ENCODE measurements around the gene ACTN4. TPM values are rescaled to one million over a fixed set of nuclear protein-coding genes. Genes with fewer than 3 reads are reported as not detected.

Gene ACTN4
- total RNA-seq, 4 donors from 2014 or later = 475 to 520 (median 507) TPM

- Histone ChIP-seq H3K27ac (peak overlapping the region; percentile 84), H3K4me1 (peaks cover 66% of the 10 kb centered on the region), H3K4me3 (no peak overlapping the region), H3K27me3 (no peaks in the 10 kb centered on the region), H3K36me3 (peaks cover 56% of the 10 kb centered on the region), H3K9me3 (no peaks in the 10 kb centered on the region)
- TF ChIP-seq EP300 (IDR thresholded peaks at IDR 0.05) (no peak), POLR2A (IDR thresholded peaks at IDR 0.05) (no peak), CTCF (IDR thresholded peaks at IDR 0.05) (no peak), POLR2AphosphoS5 (IDR thresholded peaks at IDR 0.05) (no peak)
- no peak for DNase-seq (ENCODE audit: low spot score in 2 of 2)
- WGBS = 89% methylated on average over 11 of the region's 18 CpGs
These were observed 53.5 kb downstream of the ACTN4 start for GRCh38 chr19:38700902-38701454.

GRCh38 chr19:38701455-38702063 lies 54.1 kb downstream of the ACTN4 start:
- DNase-seq (ENCODE audit: low spot score in 2 of 2) = no peak

DNA sequence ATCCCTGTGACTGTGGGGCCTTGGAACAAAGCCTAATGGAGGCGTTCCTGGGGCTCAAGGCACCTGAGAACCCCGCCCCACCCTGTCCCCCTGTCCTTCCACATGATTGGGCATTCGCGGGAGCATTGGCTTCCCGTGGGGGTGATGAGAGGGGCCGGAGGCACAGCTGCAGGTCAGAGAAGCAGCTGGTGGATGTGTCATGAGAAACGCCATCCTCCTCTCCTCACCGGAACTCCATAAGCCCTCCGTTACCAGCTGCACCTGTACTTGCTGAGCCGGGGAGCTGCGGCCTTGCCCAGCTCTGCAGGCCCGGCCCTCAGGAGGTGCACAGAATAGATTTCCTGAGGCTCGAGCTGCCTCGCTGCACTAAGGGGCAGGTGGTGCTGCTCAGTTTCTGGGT lies 54.8 kb downstream of the ACTN4 start:
- DNase-seq (ENCODE audit: low spot score in 2 of 2) = no peak
- Histone ChIP-seq H3K36me3 (peaks cover 67% of the 10 kb centered on the region), H3K27me3 (no peaks in the 10 kb centered on the region), H3K9me3 (no peaks in the 10 kb centered on the region), H3K4me3 (no peak overlapping the region), H3K4me1 (peaks cover 59% of the 10 kb centered on the region), H3K27ac (peak overlapping the region; percentile 84)
- no peak for TF ChIP-seq CTCF (IDR thresholded peaks at IDR 0.05)
- TF ChIP-seq POLR2AphosphoS5 (IDR thresholded peaks at IDR 0.05) = no peak
- no peak for TF ChIP-seq EP300 (IDR thresholded peaks at IDR 0.05)
- TF ChIP-seq POLR2A (IDR thresholded peaks at IDR 0.05) = no peak
- 73% methylated on average over 14 of the region's 14 CpGs for WGBS

More at GRCh38 chr19:38701455-38702063, 54.1 kb downstream of the ACTN4 start:
- H3K36me3 ChIP-seq = peaks cover 61% of the 10 kb centered on the region
- H3K4me1 ChIP-seq = peaks cover 65% of the 10 kb centered on the region
- peak overlapping the region; percentile 84 for H3K27ac ChIP-seq
- H3K9me3 ChIP-seq = no peaks in the 10 kb centered on the region
- TF ChIP-seq EP300 (IDR thresholded peaks at IDR 0.05) (no peak), POLR2AphosphoS5 (IDR thresholded peaks at IDR 0.05) (no peak), CTCF (IDR thresholded peaks at IDR 0.05) (no peak), POLR2A (IDR thresholded peaks at IDR 0.05) (no peak)
- 52% methylated on average over 8 of the region's 11 CpGs for WGBS
- H3K27me3 ChIP-seq = no peaks in the 10 kb centered on the region
- H3K4me3 ChIP-seq = no peak overlapping the region

GRCh38 chr19:38703509-38703908 lies 56.1 kb downstream of the ACTN4 start:
- Histone ChIP-seq H3K9me3 (no peaks in the 10 kb centered on the region), H3K27ac (no peak overlapping the region), H3K4me3 (no peak overlapping the region), H3K4me1 (peaks cover 59% of the 10 kb centered on the region), H3K36me3 (peaks cover 79% of the 10 kb centered on the region), H3K27me3 (no peaks in the 10 kb centered on the region)
- TF ChIP-seq POLR2A (IDR thresholded peaks at IDR 0.05) = no peak
- DNase-seq (ENCODE audit: low spot score in 2 of 2) = no peak
- WGBS = 94% methylated on average over 14 of the region's 14 CpGs

- no peak for DNase-seq (ENCODE audit: low spot score in 2 of 2)
- no peak overlapping the region for H3K27ac ChIP-seq
- no peaks in the 10 kb centered on the region for H3K27me3 ChIP-seq
- no peaks in the 10 kb centered on the region for H3K9me3 ChIP-seq
- no peak overlapping the region for H3K4me3 ChIP-seq
- TF ChIP-seq EP300 (IDR thresholded peaks at IDR 0.05) (no peak), POLR2AphosphoS5 (IDR thresholded peaks at IDR 0.05) (no peak), CTCF (IDR thresholded peaks at IDR 0.05) (no peak)
- 91% methylated on average over 13 of the region's 13 CpGs for WGBS
- H3K36me3 ChIP-seq = peaks cover 90% of the 10 kb centered on the region
- H3K4me1 ChIP-seq = peaks cover 58% of the 10 kb centered on the region
These were observed 57.1 kb downstream of the ACTN4 start for GRCh38 chr19:38704488-38705026.
